Effector memory CD8-positive, alpha-beta T cell (primary cell): Measurements from ENCODE around the gene CNNM4.
"Not testable (repeated sequence)": the region's sequence is repeated elsewhere in the genome, so short reads cannot be mapped to it uniquely, and the experiment has no call there.

Source experiments
- ATAC-seq: fragments of 150-1000 bp; cut with Tn5 transposase; replicated peaks from 2 replicates; pipeline ENCODE4 v1.10.0; 2021; ENCODE audit warnings: mild to moderate bottlenecking, moderate library complexity
- DNase-seq, 3 experiments: peaks; one replicate each; pipeline ENCODE4 v3.0.0; 2021
- H3K27ac Mint-ChIP-seq, 2 donors: one replicate each; pipeline ENCODE4 v1.8.0; 2022; ENCODE audit warnings: mild to moderate bottlenecking in 2 of 2, mixed read lengths in 2 of 2, moderate library complexity in 2 of 2
- H3K27me3 Mint-ChIP-seq, 2 donors: one replicate each; pipeline ENCODE4 v1.8.0; 2022; ENCODE audit warnings: mixed read lengths in 2 of 2
- H3K36me3 Mint-ChIP-seq: one replicate; pipeline ENCODE4 v1.8.0; 2022; ENCODE audit warnings: mild to moderate bottlenecking, moderate library complexity, mixed read lengths; ENCODE audit not compliant: insufficient read depth
- H3K4me1 Mint-ChIP-seq, 2 donors: one replicate each; pipeline ENCODE4 v1.8.0; 2022; ENCODE audit warnings: low read depth in 2 of 2, mixed read lengths in 2 of 2
- H3K4me3 Mint-ChIP-seq, 2 donors: one replicate each; pipeline ENCODE4 v1.8.0; 2022; ENCODE audit warnings: mild to moderate bottlenecking in 2 of 2, mixed read lengths in 2 of 2, moderate library complexity in 2 of 2
- H3K9me3 Mint-ChIP-seq, 2 donors: one replicate each; pipeline ENCODE4 v1.8.0; 2022; ENCODE audit warnings: mixed read lengths in 2 of 2

The CNNM4 gene

DNA sequence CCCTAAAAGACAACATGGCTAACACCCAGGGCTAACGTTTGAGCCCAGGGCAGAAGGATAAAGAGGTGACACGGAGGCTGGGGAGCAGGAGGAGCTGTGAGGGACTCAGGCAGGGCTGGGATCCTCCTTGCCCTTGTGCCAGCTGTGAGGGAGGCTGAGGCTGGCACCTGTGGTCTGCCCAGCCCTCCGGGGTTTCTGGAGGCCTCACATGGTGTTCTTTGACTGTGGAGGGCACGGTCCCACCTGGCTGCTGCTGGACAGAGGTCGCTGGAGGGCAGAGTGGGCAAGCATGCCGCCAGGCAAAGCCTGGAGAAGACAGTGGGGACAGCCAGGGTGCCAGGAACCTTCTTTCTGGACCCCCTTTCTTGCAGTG, 28.5 kb downstream of the CNNM4 start:
- Mint-ChIP-seq H3K36me3 (peaks cover 11% of the 10 kb centered on the region), H3K4me1 (peaks cover 0 to 6% of the 10 kb centered on the region in 2 donors), H3K9me3 (no peaks in the 10 kb centered on the region), H3K27me3 (no peaks in the 10 kb centered on the region), H3K4me3 (no peak overlapping the region), H3K27ac (peak overlapping the region; percentile 68 to 79)
- ATAC-seq (no peak), DNase-seq (no peak)

DNA sequence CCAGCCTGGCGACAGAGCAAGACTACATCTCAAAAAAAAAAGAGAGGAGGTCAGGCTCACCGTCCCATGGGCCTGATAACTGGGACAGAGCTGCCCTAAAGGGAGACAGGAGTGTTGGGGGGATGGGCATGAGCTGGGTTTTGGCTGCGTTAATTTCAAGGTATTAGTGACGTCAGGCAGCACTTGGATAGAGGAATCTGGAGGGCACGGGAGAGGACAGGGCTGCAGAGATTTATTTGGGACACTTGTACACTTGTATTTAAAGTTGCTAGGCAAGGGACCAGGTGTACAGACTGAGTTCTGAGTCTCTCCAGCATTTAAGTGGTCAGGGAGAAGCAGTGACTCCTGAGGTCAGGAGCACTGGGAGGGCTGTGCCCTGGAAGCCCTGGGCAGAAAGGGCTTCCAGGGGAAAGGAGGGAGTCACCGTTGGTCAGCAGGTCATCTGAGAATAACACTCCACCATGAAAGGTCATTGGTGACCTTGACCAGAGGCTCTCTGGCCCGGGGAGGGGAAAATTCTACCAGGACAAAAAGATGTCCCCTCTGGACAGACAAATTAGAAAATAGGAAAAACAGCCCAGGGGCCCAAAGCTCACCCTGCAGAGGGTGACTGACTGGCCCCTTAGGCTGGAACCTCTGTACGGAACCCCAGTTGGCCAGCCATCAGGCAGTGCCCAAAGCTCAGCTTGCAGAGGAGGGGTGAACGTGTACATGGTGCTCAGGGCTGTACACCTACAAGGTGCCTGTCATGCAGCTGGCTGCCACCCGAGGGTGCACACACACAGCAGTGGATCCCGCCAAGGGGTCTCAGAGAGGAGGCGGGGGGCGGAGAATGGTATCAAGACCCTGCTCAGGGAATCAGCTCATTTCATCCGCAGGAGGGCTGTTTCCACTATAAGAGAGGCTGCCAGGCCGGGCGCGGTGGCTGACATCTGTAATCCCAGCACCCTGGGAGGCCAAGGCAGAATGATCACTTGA, 32.4 kb downstream of the CNNM4 start:
- DNase-seq (no peak), ATAC-seq (no peak)
- H3K27me3 Mint-ChIP-seq = no peaks in the 10 kb centered on the region
- H3K4me1 Mint-ChIP-seq = peaks cover 0 to 6% of the 10 kb centered on the region in 2 donors
- H3K4me3 Mint-ChIP-seq = no peak overlapping the region
- H3K9me3 Mint-ChIP-seq = no peaks in the 10 kb centered on the region
- H3K36me3 Mint-ChIP-seq = peaks cover 11% of the 10 kb centered on the region
- peak overlapping the region in 1 of 2 donors; percentile 6 for H3K27ac Mint-ChIP-seq

DNA sequence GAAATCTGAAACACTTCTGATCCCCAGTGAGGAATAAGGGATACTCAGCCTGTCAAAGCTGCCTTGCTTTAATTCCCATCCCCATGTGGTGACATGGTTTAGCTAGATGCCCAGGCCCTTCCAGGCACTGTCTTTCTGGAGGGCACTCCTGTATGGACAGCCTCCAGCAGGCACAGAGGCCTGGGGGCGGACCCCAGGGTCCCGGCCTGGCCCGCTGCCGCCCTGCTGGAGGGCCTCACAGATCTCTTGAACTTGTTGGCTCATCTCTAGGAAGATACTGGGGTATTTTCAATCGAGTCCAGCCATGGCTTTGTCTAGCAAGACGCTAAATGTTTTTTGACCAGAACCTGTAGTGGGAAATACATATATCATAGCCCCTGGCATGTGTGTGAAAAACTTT, 34.4 kb downstream of the CNNM4 start:
- Mint-ChIP-seq H3K4me1 (no peaks in the 10 kb centered on the region), H3K4me3 (no peak overlapping the region), H3K27me3 (no peaks in the 10 kb centered on the region), H3K9me3 (no peaks in the 10 kb centered on the region), H3K27ac (no peak overlapping the region), H3K36me3 (peaks cover 15% of the 10 kb centered on the region)
- ATAC-seq = no peak
- no peak for DNase-seq

- peaks cover 10% of the 10 kb centered on the region for H3K36me3 Mint-ChIP-seq
- not testable (repeated sequence) for H3K4me1 Mint-ChIP-seq, DNase-seq, H3K9me3 Mint-ChIP-seq, H3K27ac Mint-ChIP-seq, ATAC-seq, H3K4me3 Mint-ChIP-seq, H3K27me3 Mint-ChIP-seq
Measured at GRCh38 chr2:96796497-96796896, 35.8 kb downstream of the CNNM4 start.

GRCh38 chr2:96797066-96797625, 36.4 kb downstream of the CNNM4 start:
- H3K4me1 Mint-ChIP-seq = no peaks in the 10 kb centered on the region
- DNase-seq = no peak
- no peak overlapping the region for H3K4me3 Mint-ChIP-seq
- H3K36me3 Mint-ChIP-seq = peaks cover 10% of the 10 kb centered on the region
- no peak for ATAC-seq
- no peaks in the 10 kb centered on the region for H3K9me3 Mint-ChIP-seq
- H3K27ac Mint-ChIP-seq = no peak overlapping the region
- H3K27me3 Mint-ChIP-seq = no peaks in the 10 kb centered on the region

- no peak overlapping the region for H3K4me3 Mint-ChIP-seq
- no peaks in the 10 kb centered on the region for H3K9me3 Mint-ChIP-seq
- no peaks in the 10 kb centered on the region for H3K27me3 Mint-ChIP-seq
- ATAC-seq = no peak
- no peak for DNase-seq
- H3K4me1 Mint-ChIP-seq = peaks cover 0 to 1% of the 10 kb centered on the region in 2 donors
- H3K27ac Mint-ChIP-seq = peak overlapping the region in 1 of 2 donors; percentile 77
- peaks cover 4% of the 10 kb centered on the region for H3K36me3 Mint-ChIP-seq
Measured at GRCh38 chr2:96798733-96799622, 38.3 kb downstream of the CNNM4 start.

DNA sequence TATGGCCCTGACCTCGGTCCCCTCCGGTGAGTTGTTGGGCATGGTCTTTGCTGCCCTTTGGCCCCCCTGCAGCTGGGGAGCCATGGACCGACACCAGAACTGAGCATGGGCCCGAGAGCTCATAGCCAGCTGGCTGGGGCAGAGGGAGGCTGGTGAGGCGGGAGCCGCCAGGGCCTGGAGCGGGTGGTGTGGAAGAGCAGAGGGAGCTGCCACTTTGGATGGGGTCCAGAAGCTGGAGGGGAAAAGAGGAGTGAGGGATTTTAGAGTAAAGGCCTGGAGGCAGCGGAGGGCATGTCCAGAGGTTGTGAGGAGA, 38.9 kb downstream of the CNNM4 start:
- H3K36me3 Mint-ChIP-seq = peaks cover 4% of the 10 kb centered on the region
- ATAC-seq (no peak), DNase-seq (no peak)
- H3K9me3 Mint-ChIP-seq = no peaks in the 10 kb centered on the region
- no peaks in the 10 kb centered on the region for H3K27me3 Mint-ChIP-seq
- H3K27ac Mint-ChIP-seq = peak overlapping the region in 1 of 2 donors; percentile 77
- peaks cover 0 to 1% of the 10 kb centered on the region in 2 donors for H3K4me1 Mint-ChIP-seq
- H3K4me3 Mint-ChIP-seq = no peak overlapping the region

- H3K9me3 Mint-ChIP-seq = no peaks in the 10 kb centered on the region
- peaks cover 0 to 1% of the 10 kb centered on the region in 2 donors for H3K4me1 Mint-ChIP-seq
- peak overlapping the region in 1 of 2 donors; percentile 77 for H3K27ac Mint-ChIP-seq
- H3K27me3 Mint-ChIP-seq = no peaks in the 10 kb centered on the region
- ATAC-seq (peak; percentile 8), DNase-seq (no peak)
- no peak overlapping the region for H3K4me3 Mint-ChIP-seq
- H3K36me3 Mint-ChIP-seq = peaks cover 4% of the 10 kb centered on the region
Measured at GRCh38 chr2:96800061-96801004, 39.6 kb downstream of the CNNM4 start.

- H3K4me1 Mint-ChIP-seq = peaks cover 2% of the 10 kb centered on the region in 2 donors
- H3K27ac Mint-ChIP-seq = no peak overlapping the region
- no peaks in the 10 kb centered on the region for H3K27me3 Mint-ChIP-seq
- H3K36me3 Mint-ChIP-seq = peaks cover 5% of the 10 kb centered on the region
- no peaks in the 10 kb centered on the region for H3K9me3 Mint-ChIP-seq
- peak; percentile 91 for ATAC-seq
- peak; percentile 69 to 74 (median 69) for DNase-seq
- no peak overlapping the region for H3K4me3 Mint-ChIP-seq
Measured at GRCh38 chr2:96801005-96801785, 40.5 kb downstream of the CNNM4 start.

DNA sequence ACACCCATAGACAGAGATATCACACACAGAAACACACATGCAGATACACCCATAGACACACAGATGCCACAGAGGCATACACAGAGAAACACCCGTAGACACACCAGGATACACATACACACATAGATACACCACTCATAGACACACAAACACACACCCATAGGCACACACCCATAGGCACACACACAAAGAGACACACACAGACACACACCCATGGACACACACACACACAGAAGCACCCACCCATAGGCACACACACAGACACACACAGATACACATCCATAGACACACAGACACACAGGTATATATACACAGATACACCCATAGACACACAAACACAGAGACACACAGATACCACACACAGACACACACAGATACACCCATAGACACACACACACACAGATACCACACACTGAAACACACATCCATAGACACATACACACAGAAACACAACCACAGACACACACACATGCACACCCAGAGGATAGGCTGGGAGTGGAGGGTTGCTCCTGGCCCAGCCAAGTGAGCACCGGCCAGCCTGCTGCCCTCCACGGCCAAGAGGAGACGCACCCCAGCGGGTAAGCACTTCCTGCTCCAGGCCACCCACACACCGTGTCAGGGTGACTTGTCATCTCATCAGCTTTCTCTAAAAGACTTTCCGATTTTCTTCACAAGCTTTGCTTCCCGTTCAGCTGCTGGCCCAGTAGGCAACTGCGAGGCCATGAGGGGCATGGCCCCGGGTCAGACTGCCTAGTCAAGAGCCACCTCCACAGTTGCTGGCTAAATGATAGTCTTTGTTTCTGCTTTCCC, 41.3 kb downstream of the CNNM4 start:
- peaks cover 0 to 2% of the 10 kb centered on the region in 2 donors for H3K9me3 Mint-ChIP-seq
- H3K36me3 Mint-ChIP-seq = peaks cover 13% of the 10 kb centered on the region
- peak; percentile 16 for ATAC-seq
- H3K4me3 Mint-ChIP-seq = no peak overlapping the region
- H3K27ac Mint-ChIP-seq = no peak overlapping the region
- no peaks in the 10 kb centered on the region for H3K27me3 Mint-ChIP-seq
- DNase-seq = peak in 2 of 3 experiments; percentile 13 to 31
- peaks cover 10% of the 10 kb centered on the region in 2 donors for H3K4me1 Mint-ChIP-seq

- no peak for DNase-seq
- Mint-ChIP-seq H3K36me3 (peaks cover 13% of the 10 kb centered on the region), H3K4me1 (peaks cover 14 to 16% of the 10 kb centered on the region in 2 donors), H3K27me3 (no peaks in the 10 kb centered on the region), H3K9me3 (peaks cover 0 to 2% of the 10 kb centered on the region in 2 donors), H3K27ac (no peak overlapping the region), H3K4me3 (no peak overlapping the region)
- no peak for ATAC-seq
Measured at GRCh38 chr2:96802721-96803120, 42.0 kb downstream of the CNNM4 start.
